HG03097 (cell line): ENCODE data around the gene TRIM24.

ENCODE experiments used
- ATAC-seq: cut with Tn5 transposase; IDR thresholded peaks from one replicate; pipeline ENCODE4 v1.9.1; 2021; ENCODE audit not compliant: unreplicated experiment, low FRiP score

Gene TRIM24

GRCh38 chr7:138610671-138611170 lies 150.7 kb downstream of the TRIM24 start:
- ATAC-seq = no peak

- ATAC-seq = no peak
Measured at GRCh38 chr7:138613630-138614029, 153.6 kb downstream of the TRIM24 start.

- no peak for ATAC-seq
Measured at GRCh38 chr7:138616085-138616484, 156.0 kb downstream of the TRIM24 start.

- ATAC-seq = no peak
Measured at GRCh38 chr7:138618506-138618905, 158.4 kb downstream of the TRIM24 start.

GRCh38 chr7:138618933-138619332 lies 158.9 kb downstream of the TRIM24 start:
- no peak for ATAC-seq

GRCh38 chr7:138622841-138623240 lies 162.8 kb downstream of the TRIM24 start:
- ATAC-seq = no peak

GRCh38 chr7:138625084-138625848 lies 165.2 kb downstream of the TRIM24 start:
- no peak for ATAC-seq

- ATAC-seq = no peak
Measured at GRCh38 chr7:138625849-138626230, 165.8 kb downstream of the TRIM24 start.

- ATAC-seq = no peak
Measured at GRCh38 chr7:138626846-138627245, 166.8 kb downstream of the TRIM24 start.

GRCh38 chr7:138627361-138627760 lies 167.3 kb downstream of the TRIM24 start:
- ATAC-seq = no peak

- ATAC-seq = no peak
Measured at GRCh38 chr7:138630059-138630610, 170.1 kb downstream of the TRIM24 start.

- ATAC-seq = no peak
Measured at GRCh38 chr7:138632384-138632783, 172.3 kb downstream of the TRIM24 start.

GRCh38 chr7:138632826-138633602 lies 173.0 kb downstream of the TRIM24 start:
- ATAC-seq = no peak
